Right atrium auricular region (tissue), 2 donors: ENCODE data around the gene PPP2R5B. TPM values are rescaled to one million over a fixed set of nuclear protein-coding genes. Genes with fewer than 3 reads are reported as not detected.

ENCODE experiments used
- DNase-seq: peaks from one replicate; pipeline ENCODE4 v3.0.0-alpha.2; 2019; ENCODE audit warnings: low spot score
- H3K27ac ChIP-seq, 2 donors: fragments of 200-600 bp; sonication (generic); 1 replicate in 1 of 2; 2 replicates in 1 of 2; pipeline ENCODE4 v1.5.1; 2016 to 2019
- H3K27me3 ChIP-seq, 2 donors: fragments of 200-600 bp; sonication (generic); one replicate each; pipeline versions ENCODE4 v1.5.1 to v1.6.0; 2017 to 2019
- H3K36me3 ChIP-seq: fragments of 200-600 bp; sonication (generic); one replicate; pipeline ENCODE4 v1.5.1; 2016
- H3K4me1 ChIP-seq, 2 donors: fragments of 200-600 bp; sonication (generic); one replicate each; pipeline versions ENCODE4 v1.5.1 to v1.6.0; 2017 to 2019
- H3K4me3 ChIP-seq, 2 donors: fragments of 200-600 bp; sonication (generic); 1 replicate in 1 of 2; 2 replicates in 1 of 2; pipeline ENCODE4 v1.5.1; 2017 to 2019; ENCODE audit warnings: mild to moderate bottlenecking in 1 of 2, moderate library complexity in 1 of 2
- H3K9me3 ChIP-seq, 2 donors: fragments of 200-600 bp; sonication (generic); one replicate each; pipeline ENCODE4 v1.5.1; 2019
- CTCF ChIP-seq, 2 donors: fragments of 200-600 bp; sonication (generic); IDR thresholded peaks; one replicate each; pipeline ENCODE4 v1.5.1; 2019; ENCODE audit warnings: antibody characterized with exemption in 2 of 2
- total RNA-seq, 2 donors: library from RNA; depleted of rRNA; stranded (reverse); fragments of >200 nt; gene quantifications; one replicate each; pipeline ENCODE4 v1.1.0, GENCODE V29; 2016

The PPP2R5B gene
- total RNA-seq, 2 donors from 2014 or later = 21.5 to 23.0 TPM

GRCh38 chr11:64905516-64906313 lies 18.8 kb upstream of the PPP2R5B start:
- no peak overlapping the region for H3K27ac ChIP-seq
- TF ChIP-seq CTCF (IDR thresholded peaks at IDR 0.05) = no peak
- no peak overlapping the region for H3K4me3 ChIP-seq
- no peaks in the 10 kb centered on the region for H3K27me3 ChIP-seq
- H3K36me3 ChIP-seq = peaks cover 89% of the 10 kb centered on the region
- no peaks in the 10 kb centered on the region for H3K4me1 ChIP-seq
- no peak for DNase-seq
- H3K9me3 ChIP-seq = no peaks in the 10 kb centered on the region

DNA sequence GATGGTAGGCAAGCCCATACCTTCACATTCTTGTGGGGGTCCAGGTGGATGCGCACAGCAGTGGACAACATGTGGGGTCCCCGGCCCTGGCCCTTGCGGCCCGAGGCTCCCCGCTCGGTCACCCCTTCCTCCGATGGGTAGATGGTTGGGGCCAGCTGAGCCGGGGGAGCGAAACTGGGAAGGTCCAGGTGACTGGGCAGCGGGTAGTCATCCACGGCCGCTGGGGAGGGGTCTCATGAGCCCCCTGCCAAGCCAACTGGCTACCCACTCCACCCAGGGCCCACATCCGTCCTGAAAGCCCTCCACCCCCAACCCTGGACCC lies 18.2 kb upstream of the PPP2R5B start:
- DNase-seq = no peak

GRCh38 chr11:64908766-64909165 lies 15.7 kb upstream of the PPP2R5B start:
- Histone ChIP-seq H3K4me1 (no peaks in the 10 kb centered on the region), H3K27ac (no peak overlapping the region), H3K36me3 (peaks cover 91% of the 10 kb centered on the region), H3K27me3 (no peaks in the 10 kb centered on the region), H3K4me3 (no peak overlapping the region), H3K9me3 (no peaks in the 10 kb centered on the region)
- no peak for TF ChIP-seq CTCF (IDR thresholded peaks at IDR 0.05)
- DNase-seq = no peak

More for the DNA sequence above, 18.2 kb upstream of the PPP2R5B start:
- Histone ChIP-seq H3K4me1 (no peaks in the 10 kb centered on the region), H3K36me3 (peaks cover 90% of the 10 kb centered on the region), H3K27me3 (no peaks in the 10 kb centered on the region), H3K9me3 (no peaks in the 10 kb centered on the region), H3K4me3 (no peak overlapping the region), H3K27ac (no peak overlapping the region)
- no peak for TF ChIP-seq CTCF (IDR thresholded peaks at IDR 0.05)

- H3K27me3 ChIP-seq = no peaks in the 10 kb centered on the region
- no peak for TF ChIP-seq CTCF (IDR thresholded peaks at IDR 0.05)
- no peaks in the 10 kb centered on the region for H3K4me1 ChIP-seq
- H3K9me3 ChIP-seq = no peaks in the 10 kb centered on the region
- peaks cover 89% of the 10 kb centered on the region for H3K36me3 ChIP-seq
- H3K4me3 ChIP-seq = no peak overlapping the region
- no peak overlapping the region for H3K27ac ChIP-seq
- DNase-seq = no peak
Observed at GRCh38 chr11:64909653-64910343, 14.7 kb upstream of the PPP2R5B start.

DNA sequence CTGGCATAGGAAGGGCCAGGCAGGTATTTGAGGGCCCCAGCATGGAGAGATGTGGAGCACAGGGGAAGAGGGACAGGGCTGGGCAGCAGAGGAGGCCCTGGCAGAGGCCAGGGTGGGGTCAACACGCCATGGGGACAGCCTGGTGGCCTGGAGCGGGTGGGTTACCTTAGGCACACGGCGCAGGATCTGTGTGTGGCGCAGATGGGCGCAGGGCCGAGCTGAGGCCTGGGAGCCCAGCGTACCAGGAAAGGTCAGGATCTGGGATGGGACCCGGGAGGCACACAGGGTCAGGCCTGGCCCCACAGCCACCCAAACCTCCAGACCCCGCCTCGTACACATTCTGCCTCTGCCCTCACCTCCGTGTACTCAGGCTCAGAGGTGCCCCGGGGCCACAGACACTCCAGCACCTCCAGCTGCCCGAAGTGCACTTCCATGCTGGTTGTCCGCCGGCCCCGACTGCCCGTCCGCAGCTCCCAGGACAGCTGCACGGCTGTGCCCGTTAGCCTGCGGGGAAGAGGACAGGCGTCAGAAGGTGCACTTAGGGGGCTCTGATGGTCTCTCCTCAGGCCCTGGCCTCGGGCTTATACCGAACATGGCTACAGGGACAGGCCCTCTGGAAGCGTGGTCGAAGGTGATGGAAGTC lies 13.9 kb upstream of the PPP2R5B start:
- DNase-seq = no peak
- Histone ChIP-seq H3K27ac (no peak overlapping the region), H3K4me3 (no peak overlapping the region), H3K27me3 (no peaks in the 10 kb centered on the region), H3K9me3 (no peaks in the 10 kb centered on the region), H3K36me3 (peaks cover 84% of the 10 kb centered on the region), H3K4me1 (peaks cover 0 to 6% of the 10 kb centered on the region in 2 donors)
- TF ChIP-seq CTCF (IDR thresholded peaks at IDR 0.05) = no peak
